ENCODE measurements around the gene MYPN. TPM values are rescaled to one million over a fixed set of nuclear protein-coding genes. Genes with fewer than 3 reads are reported as not detected.

Gene MYPN
- total RNA-seq, 1 experiment from 2014 or later, result not detected

DNA sequence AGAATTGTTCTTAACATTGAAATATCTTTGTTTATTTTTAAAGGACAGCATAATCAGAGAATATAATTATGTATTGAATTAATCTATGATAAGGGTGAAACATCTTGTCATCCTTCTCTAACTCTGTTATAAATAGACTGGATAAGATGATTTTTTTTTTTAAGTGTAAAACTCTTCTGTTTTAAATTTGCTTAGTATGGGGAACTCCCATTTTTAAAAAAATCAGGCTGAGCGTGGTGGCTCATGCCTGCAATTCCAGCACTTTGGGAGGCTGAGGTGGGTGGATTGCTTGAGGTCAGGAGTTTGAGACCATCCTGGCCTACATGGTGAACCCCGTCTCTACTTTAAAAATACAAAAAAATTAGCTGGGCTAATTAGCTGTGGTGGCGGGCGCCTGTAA, 24.8 kb upstream of the MYPN start:
- no TSS peak for BruUV-seq (replicated peaks)
- Mint-ChIP-seq H3K27ac (ENCODE audit: unreplicated experiment) (no peak overlapping the region), H3K4me3 (ENCODE audit: unreplicated experiment) (no peak overlapping the region), H3K27me3 (ENCODE audit: insufficient read depth, unreplicated experiment) (peaks cover 3% of the 10 kb centered on the region), H3K36me3 (ENCODE audit: insufficient read depth, unreplicated experiment) (no peaks in the 10 kb centered on the region), H3K4me1 (ENCODE audit: low read depth, unreplicated experiment) (peaks cover 19% of the 10 kb centered on the region), H3K9me3 (ENCODE audit: unreplicated experiment) (no peaks in the 10 kb centered on the region)
- Histone ChIP-seq H3K27me3 (replicated peaks; ENCODE audit: control insufficient read depth, insufficient read depth, low read length) (no peaks in the 10 kb centered on the region), H3K4me3 (ENCODE audit: low read depth, low read length) (no peak overlapping the region), H3K4me1 (peaks cover 15% of the 10 kb centered on the region), H3K9me3 (no peaks in the 10 kb centered on the region), H3K36me3 (ENCODE audit: control insufficient read depth, insufficient read depth, low read length) (no peaks in the 10 kb centered on the region)
- TF ChIP-seq, protein P1, sequence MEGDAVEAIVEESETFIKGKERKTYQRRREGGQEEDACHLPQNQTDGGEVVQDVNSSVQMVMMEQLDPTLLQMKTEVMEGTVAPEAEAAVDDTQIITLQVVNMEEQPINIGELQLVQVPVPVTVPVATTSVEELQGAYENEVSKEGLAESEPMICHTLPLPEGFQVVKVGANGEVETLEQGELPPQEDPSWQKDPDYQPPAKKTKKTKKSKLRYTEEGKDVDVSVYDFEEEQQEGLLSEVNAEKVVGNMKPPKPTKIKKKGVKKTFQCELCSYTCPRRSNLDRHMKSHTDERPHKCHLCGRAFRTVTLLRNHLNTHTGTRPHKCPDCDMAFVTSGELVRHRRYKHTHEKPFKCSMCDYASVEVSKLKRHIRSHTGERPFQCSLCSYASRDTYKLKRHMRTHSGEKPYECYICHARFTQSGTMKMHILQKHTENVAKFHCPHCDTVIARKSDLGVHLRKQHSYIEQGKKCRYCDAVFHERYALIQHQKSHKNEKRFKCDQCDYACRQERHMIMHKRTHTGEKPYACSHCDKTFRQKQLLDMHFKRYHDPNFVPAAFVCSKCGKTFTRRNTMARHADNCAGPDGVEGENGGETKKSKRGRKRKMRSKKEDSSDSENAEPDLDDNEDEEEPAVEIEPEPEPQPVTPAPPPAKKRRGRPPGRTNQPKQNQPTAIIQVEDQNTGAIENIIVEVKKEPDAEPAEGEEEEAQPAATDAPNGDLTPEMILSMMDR (IDR thresholded peaks at IDR 0.05; ENCODE audit: insufficient read depth in 1 of 2, low read depth in 1 of 2, low read length in 1 of 2, severe bottlenecking in 1 of 2, unreplicated experiment in 1 of 2), result no peak
- ChIA-PET CTCF (no interaction called here), POLR2A (no interaction called here)
- no peak for DNase-seq
- intact Hi-C loops (cut with micrococcal nuclease; ENCODE audit: unreplicated experiment), result no loop called here

DNA sequence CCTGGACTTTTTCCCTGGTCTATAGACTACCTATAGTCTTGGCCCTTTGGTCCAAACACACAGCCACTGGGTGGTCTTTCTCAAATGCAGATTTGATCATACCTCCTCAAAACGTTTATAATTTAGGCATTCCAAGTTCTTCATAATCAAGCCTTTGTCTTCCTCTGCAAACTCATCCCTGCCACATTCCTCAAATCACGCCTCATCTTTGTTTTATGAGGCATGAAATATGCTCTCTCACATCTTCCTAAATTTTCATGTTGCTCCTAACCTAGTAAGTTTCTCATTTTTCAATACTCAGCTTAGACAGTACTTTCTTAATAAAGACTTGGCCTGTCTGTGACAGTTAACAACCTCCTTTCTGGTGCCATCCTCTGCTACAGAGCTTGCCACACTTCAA, 23.3 kb upstream of the MYPN start:
- Histone ChIP-seq H3K4me1 (peaks cover 13% of the 10 kb centered on the region), H3K36me3 (ENCODE audit: control insufficient read depth, insufficient read depth, low read length) (no peaks in the 10 kb centered on the region), H3K4me3 (ENCODE audit: low read depth, low read length) (no peak overlapping the region), H3K9me3 (no peaks in the 10 kb centered on the region), H3K27me3 (replicated peaks; ENCODE audit: control insufficient read depth, insufficient read depth, low read length) (no peaks in the 10 kb centered on the region)
- Mint-ChIP-seq H3K27me3 (ENCODE audit: insufficient read depth, unreplicated experiment) (peaks cover 3% of the 10 kb centered on the region), H3K4me3 (ENCODE audit: unreplicated experiment) (no peak overlapping the region), H3K9me3 (ENCODE audit: unreplicated experiment) (no peaks in the 10 kb centered on the region), H3K4me1 (ENCODE audit: low read depth, unreplicated experiment) (peaks cover 19% of the 10 kb centered on the region), H3K36me3 (ENCODE audit: insufficient read depth, unreplicated experiment) (no peaks in the 10 kb centered on the region), H3K27ac (ENCODE audit: unreplicated experiment) (no peak overlapping the region)
- TF ChIP-seq, protein P1 (IDR thresholded peaks at IDR 0.05; ENCODE audit: insufficient read depth in 1 of 2, low read depth in 1 of 2, low read length in 1 of 2, severe bottlenecking in 1 of 2, unreplicated experiment in 1 of 2), result no peak
- POLR2A ChIA-PET, result no interaction called here
- no peak for DNase-seq
- no TSS peak for BruUV-seq (replicated peaks)
- CTCF ChIA-PET, result no interaction called here
- intact Hi-C loops (cut with micrococcal nuclease; ENCODE audit: unreplicated experiment), result no loop called here

DNA sequence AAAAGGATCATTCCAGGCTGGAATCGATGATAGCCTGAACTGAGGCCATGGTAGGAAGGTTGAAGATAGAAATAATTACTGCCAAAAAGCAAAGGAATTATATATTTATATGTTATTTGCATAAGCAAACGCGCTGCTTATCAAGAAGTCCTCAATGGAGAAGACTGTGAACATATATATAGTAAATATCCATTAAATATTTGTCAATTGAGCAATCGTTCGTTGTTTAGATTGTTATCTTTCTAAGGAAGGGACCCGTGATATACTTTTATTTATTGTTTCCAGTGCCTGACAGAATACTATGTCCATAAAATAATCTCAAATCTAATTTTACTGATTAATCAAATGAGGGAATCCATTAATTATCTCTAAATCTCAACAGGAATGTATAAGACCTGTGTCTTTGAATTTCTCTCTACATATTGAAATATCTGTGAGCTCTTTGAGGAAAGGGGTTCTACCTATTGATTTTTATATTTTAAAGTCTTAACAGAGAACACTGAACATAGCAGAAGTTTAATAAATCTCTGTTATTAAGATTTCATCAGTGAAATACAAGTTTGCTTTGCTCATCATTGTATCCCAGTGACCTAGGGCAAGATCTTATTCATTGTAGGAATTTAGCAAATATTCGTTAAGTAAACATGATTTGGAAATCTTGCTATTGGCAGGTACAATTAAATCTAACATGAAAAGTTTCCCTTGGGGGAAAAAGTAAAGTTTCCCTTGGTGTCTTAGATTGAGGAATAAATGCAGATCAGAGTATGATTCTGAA, 22.2 kb upstream of the MYPN start:
- no TSS peak for BruUV-seq (replicated peaks)
- Histone ChIP-seq H3K27me3 (replicated peaks; ENCODE audit: control insufficient read depth, insufficient read depth, low read length) (no peaks in the 10 kb centered on the region), H3K4me3 (ENCODE audit: low read depth, low read length) (no peak overlapping the region), H3K4me1 (peaks cover 10% of the 10 kb centered on the region), H3K36me3 (ENCODE audit: control insufficient read depth, insufficient read depth, low read length) (no peaks in the 10 kb centered on the region), H3K9me3 (no peaks in the 10 kb centered on the region)
- intact Hi-C loops (cut with micrococcal nuclease; ENCODE audit: unreplicated experiment), result no loop called here
- H3K4me1 Mint-ChIP-seq (ENCODE audit: low read depth, unreplicated experiment), result peaks cover 19% of the 10 kb centered on the region
- H3K27ac Mint-ChIP-seq (ENCODE audit: unreplicated experiment), result peak overlapping the region; percentile 26
- H3K4me3 Mint-ChIP-seq (ENCODE audit: unreplicated experiment), result no peak overlapping the region
- CTCF ChIA-PET, result interaction anchor here (1.0 kb wide), 1 partner anchor 39 kb away, joined by 3 read pairs; no protein-coding TSS in a partner anchor
- POLR2A ChIA-PET, result interaction anchor here (0.6 kb wide), 1 partner anchor 27 kb away, joined by 3 read pairs; no protein-coding TSS in a partner anchor
- no peak for DNase-seq
- TF ChIP-seq, protein P1 (IDR thresholded peaks at IDR 0.05; ENCODE audit: insufficient read depth in 1 of 2, low read depth in 1 of 2, low read length in 1 of 2, severe bottlenecking in 1 of 2, unreplicated experiment in 1 of 2), result no peak
- H3K27me3 Mint-ChIP-seq (ENCODE audit: insufficient read depth, unreplicated experiment), result peaks cover 3% of the 10 kb centered on the region
- no peaks in the 10 kb centered on the region for H3K9me3 Mint-ChIP-seq (ENCODE audit: unreplicated experiment)
- no peaks in the 10 kb centered on the region for H3K36me3 Mint-ChIP-seq (ENCODE audit: insufficient read depth, unreplicated experiment)
